ENCODE results near the gene ELOVL3. TPM values are rescaled to one million over a fixed set of nuclear protein-coding genes. Genes with fewer than 3 reads are reported as not detected.

Gene ELOVL3
- total and polyA plus RNA-seq, 2 of the 4 experiments (the other 2 are of a cell fraction): 0.09 to 0.36 TPM

DNA sequence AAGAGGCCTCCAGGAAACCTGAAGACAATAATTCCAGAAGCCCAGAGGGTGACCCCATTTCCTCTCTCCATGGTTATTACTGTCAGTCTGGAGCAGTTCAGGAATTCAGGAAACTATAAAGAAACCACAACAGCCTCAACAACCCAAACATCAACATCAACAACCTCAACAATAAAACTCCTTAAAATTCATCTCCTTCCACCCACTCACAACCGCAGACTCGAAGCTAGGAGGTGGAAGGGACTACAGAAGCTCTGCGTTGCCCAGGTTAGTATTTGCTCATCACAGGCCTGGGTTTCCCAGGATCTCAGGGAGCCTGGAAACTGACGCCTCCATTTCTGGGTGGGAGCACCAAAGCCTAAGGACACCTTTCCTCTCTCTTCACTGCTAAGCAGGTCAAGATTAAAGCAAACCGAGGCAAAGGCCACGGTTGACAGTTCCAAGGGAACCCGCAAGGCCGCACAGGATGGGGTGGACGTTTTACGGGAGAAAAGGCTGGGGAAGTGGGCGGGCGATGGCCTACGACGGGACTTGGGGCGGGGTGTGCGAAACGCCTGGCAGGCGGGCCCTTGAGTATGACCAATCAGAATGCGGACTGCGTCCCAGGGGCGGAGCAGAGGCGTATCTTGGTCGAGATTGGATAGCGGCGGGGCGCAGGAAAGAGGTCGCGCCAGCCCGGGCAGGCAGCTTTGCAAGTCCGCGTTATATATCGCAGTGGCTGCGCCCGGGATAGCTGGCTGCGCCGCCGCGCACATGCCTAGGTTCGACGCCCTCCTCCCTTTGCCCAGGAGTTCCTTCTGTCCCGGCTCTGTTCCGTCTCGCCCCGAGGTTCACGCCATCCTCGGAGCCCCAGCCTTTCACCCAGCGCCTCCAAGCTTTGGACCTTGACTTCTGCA lies at the start of gene ELOVL3 (continued):
- TF ChIP-seq, protein P1, sequence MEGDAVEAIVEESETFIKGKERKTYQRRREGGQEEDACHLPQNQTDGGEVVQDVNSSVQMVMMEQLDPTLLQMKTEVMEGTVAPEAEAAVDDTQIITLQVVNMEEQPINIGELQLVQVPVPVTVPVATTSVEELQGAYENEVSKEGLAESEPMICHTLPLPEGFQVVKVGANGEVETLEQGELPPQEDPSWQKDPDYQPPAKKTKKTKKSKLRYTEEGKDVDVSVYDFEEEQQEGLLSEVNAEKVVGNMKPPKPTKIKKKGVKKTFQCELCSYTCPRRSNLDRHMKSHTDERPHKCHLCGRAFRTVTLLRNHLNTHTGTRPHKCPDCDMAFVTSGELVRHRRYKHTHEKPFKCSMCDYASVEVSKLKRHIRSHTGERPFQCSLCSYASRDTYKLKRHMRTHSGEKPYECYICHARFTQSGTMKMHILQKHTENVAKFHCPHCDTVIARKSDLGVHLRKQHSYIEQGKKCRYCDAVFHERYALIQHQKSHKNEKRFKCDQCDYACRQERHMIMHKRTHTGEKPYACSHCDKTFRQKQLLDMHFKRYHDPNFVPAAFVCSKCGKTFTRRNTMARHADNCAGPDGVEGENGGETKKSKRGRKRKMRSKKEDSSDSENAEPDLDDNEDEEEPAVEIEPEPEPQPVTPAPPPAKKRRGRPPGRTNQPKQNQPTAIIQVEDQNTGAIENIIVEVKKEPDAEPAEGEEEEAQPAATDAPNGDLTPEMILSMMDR (conservative IDR thresholded peaks at IDR 0.05; ENCODE audit: low read depth, low read length): no peak
- TF ChIP-seq POLR2A (IDR thresholded peaks at IDR 0.05; ENCODE audit: low read depth, low read length) (no peak), MXI1 (IDR thresholded peaks at IDR 0.05; ENCODE audit: borderline replicate concordance, low read depth, low read length) (no peak), RFX5 (IDR thresholded peaks at IDR 0.05; ENCODE audit: low read depth, low read length) (peak; percentile 10; the same call in 1 of the 2 replicates)

Measured in IMR-90 (cell line).